Aorta (tissue), 5 donors: ENCODE data around the gene CAMSAP1. TPM values are rescaled to one million over a fixed set of nuclear protein-coding genes. Genes with fewer than 3 reads are reported as not detected.

Source experiments
- ATAC-seq: fragments of 200-7000 bp; cut with Tn5 transposase; one replicate; pipeline ENCODE4 v1.9.1; 2022; ENCODE audit warnings: moderate library complexity; ENCODE audit not compliant: low FRiP score
- DNase-seq, 2 donors: peaks; one replicate each; pipeline ENCODE4 v3.0.0-alpha.2; 2020
- H3K27ac ChIP-seq, 2 donors: one replicate each; pipeline ENCODE4 v1.5.1; 2013; ENCODE audit warnings: low read length in 2 of 2, mild to moderate bottlenecking in 2 of 2, moderate library complexity in 2 of 2, control low read depth in 1 of 2, inconsistent platforms in 1 of 2, low read depth in 1 of 2
- H3K27me3 ChIP-seq, 2 donors: one replicate each; pipeline ENCODE4 v1.6.1; 2013; ENCODE audit warnings: control low read depth in 1 of 2, low read length in 1 of 2, mild to moderate bottlenecking in 1 of 2, moderate library complexity in 1 of 2; ENCODE audit not compliant: insufficient read depth in 2 of 2, control insufficient read depth in 1 of 2
- H3K36me3 ChIP-seq, 2 donors: one replicate each; pipeline ENCODE4 v1.6.1; 2013; ENCODE audit warnings: control low read depth in 1 of 2, low read length in 1 of 2, mild to moderate bottlenecking in 1 of 2; ENCODE audit not compliant: insufficient read depth in 2 of 2, control insufficient read depth in 1 of 2
- H3K4me1 ChIP-seq, 2 donors: one replicate each; pipeline ENCODE4 v1.6.1; 2013; ENCODE audit warnings: low read length in 2 of 2, control low read depth in 1 of 2, mild to moderate bottlenecking in 1 of 2, moderate library complexity in 1 of 2; ENCODE audit not compliant: insufficient read depth in 2 of 2, control insufficient read depth in 1 of 2
- H3K4me3 ChIP-seq, 2 donors: one replicate each; pipeline ENCODE4 v1.5.1; 2013; ENCODE audit warnings: low read length in 2 of 2, control low read depth in 1 of 2, mild to moderate bottlenecking in 1 of 2
- H3K9me3 ChIP-seq: one replicate; pipeline ENCODE4 v1.6.1; 2013; ENCODE audit warnings: mild to moderate bottlenecking, low read length; ENCODE audit not compliant: control insufficient read depth
- WGBS, 2 donors: extraction: QIAGEN DNeasy Blood & Tissue Kit; methylation state at CpG; one replicate each; pipeline ENCODE4 v1.1.7; 2013; 5-methylcytosine and 5-hydroxymethylcytosine counted together
- intact Hi-C, 2 donors: fragments of 100-400 bp; cut with DNase I; formaldehyde crosslinking; loops; one replicate each; pipeline versions ENCODE4 v1.14.2 to v1.15.0; 2022
- polyA plus RNA-seq, 2 donors: library from polyadenylated mRNA; stranded (reverse); fragments of 200-250 nt; gene quantifications; one replicate each; pipeline ENCODE4 v1.2.3, GENCODE V29; 2013
- total RNA-seq, 2 donors: library from RNA; stranded (reverse); fragmentation: NEBNext Ultra II Directional; extraction: Animal tissue kit (Norgen Biotek cat#: 25700); gene quantifications; one replicate each; pipeline ENCODE4 v1.2.1, GENCODE V29; 2021
- donor health status: healthy with polysubstance abuse.
- donor health status: Bipolar disorder and iron deficiency.
- donor health status: DM: no; HTN: no; CAD: no.
- donor health status: DM: no; HTN: no; CAD: no.
- donor health status: DM: yes; HTN: yes; CAD: no.

CAMSAP1 gene
- total and polyA plus RNA-seq, 4 donors: 2.5 to 28.0 (median 15.8) TPM

DNA sequence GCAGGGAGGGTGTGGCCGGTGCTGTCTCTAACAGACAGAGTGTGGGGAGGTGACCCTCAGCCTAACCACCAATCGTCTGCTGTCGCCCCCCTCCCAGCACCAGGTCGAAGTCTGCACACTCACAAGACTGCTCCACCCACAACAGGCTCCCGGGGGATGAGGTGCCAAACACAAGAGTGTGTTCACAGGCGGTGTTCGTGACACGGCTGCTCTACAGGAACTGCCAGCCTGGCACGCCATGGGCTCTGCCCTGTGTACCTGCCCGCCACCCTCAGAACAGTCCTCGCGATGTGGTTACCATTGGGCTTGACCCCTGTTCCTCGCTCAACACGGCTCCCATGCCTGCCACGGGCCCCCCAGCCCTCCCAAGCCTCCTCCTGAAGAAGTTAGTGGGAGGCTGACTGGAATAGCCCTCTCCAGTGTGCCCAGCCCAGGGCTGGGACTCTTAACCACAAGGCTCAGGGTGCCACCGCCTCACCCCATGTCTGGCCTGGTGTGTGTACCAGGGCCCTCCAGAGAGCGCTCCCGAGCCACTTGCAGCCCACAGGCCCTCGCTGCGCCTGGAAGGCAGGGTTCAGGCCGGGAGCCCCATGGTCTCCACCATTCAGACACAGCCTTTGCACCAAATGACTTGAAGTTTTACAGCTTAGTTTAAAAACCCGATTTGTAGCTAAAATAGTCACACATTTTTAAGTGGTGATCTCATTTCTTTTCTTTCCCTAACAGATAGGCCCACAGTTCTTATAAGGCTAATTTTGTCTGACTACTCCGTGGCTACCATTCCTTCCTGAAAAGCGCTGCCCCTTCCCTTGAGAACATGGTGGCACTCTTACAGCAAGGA, 102.5 kb downstream of the CAMSAP1 start:
- Histone ChIP-seq H3K27me3 (no peaks in the 10 kb centered on the region), H3K9me3 (no peaks in the 10 kb centered on the region), H3K36me3 (no peaks in the 10 kb centered on the region), H3K4me1 (no peaks in the 10 kb centered on the region), H3K27ac (peak overlapping the region in 1 of 2 donors; percentile 4), H3K4me3 (no peak overlapping the region)
- intact Hi-C loops: no loop called here
- DNase-seq (peak in 1 of 2 donors; percentile 32), ATAC-seq (peak; percentile 15)
- WGBS, 2 donors: 61 to 64% methylated on average over 24 of the region's 24 CpGs

GRCh38 chr9:135803441-135803840, 103.9 kb downstream of the CAMSAP1 start:
- Histone ChIP-seq H3K9me3 (no peaks in the 10 kb centered on the region), H3K4me1 (no peaks in the 10 kb centered on the region), H3K36me3 (no peaks in the 10 kb centered on the region), H3K27ac (no peak overlapping the region), H3K27me3 (no peaks in the 10 kb centered on the region), H3K4me3 (no peak overlapping the region)
- no peak for ATAC-seq
- DNase-seq: no peak
- 96 to 97% methylated on average over 10 of the region's 10 CpGs for WGBS, 2 donors
- intact Hi-C loops: no loop called here

GRCh38 chr9:135802876-135803419, 104.4 kb downstream of the CAMSAP1 start:
- no peak overlapping the region for H3K27ac ChIP-seq
- 82 to 84% methylated on average over 18 of the region's 18 CpGs for WGBS, 2 donors
- no peaks in the 10 kb centered on the region for H3K4me1 ChIP-seq
- H3K9me3 ChIP-seq: no peaks in the 10 kb centered on the region
- DNase-seq: no peak
- no peaks in the 10 kb centered on the region for H3K27me3 ChIP-seq
- intact Hi-C loops: no loop called here
- H3K36me3 ChIP-seq: no peaks in the 10 kb centered on the region
- H3K4me3 ChIP-seq: no peak overlapping the region
- no peak for ATAC-seq

DNA sequence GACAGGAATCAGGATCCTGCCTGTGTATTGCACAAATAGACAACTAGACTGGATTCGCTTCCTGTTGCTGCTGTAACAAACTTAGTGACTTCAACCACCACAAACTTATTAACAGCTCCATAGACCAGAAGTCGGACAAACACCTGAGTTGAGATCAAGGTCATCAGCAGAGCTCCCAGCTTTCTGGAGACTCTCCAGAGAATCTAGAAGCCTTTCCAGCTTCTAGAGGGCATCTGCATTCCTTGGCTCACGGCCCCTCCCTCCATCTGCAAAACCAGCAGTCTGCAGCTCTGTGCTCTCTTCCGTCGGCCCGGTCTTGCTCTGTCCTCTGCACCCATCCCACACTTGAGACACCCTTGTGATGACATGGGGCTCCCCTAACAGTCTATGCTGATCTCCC, 106.3 kb downstream of the CAMSAP1 start:
- ATAC-seq: no peak
- no peaks in the 10 kb centered on the region for H3K4me1 ChIP-seq
- intact Hi-C loops: no loop called here

GRCh38 chr9:135799261-135799660, 108.1 kb downstream of the CAMSAP1 start:
- 95% methylated on average over 13 of the region's 13 CpGs for WGBS, 2 donors
- Histone ChIP-seq H3K9me3 (no peaks in the 10 kb centered on the region), H3K27ac (no peak overlapping the region), H3K36me3 (no peaks in the 10 kb centered on the region), H3K4me3 (no peak overlapping the region), H3K27me3 (no peaks in the 10 kb centered on the region), H3K4me1 (no peaks in the 10 kb centered on the region)
- intact Hi-C loops: no loop called here
- DNase-seq: no peak
- no peak for ATAC-seq

More for the DNA sequence above, 106.3 kb downstream of the CAMSAP1 start:
- no peaks in the 10 kb centered on the region for H3K9me3 ChIP-seq
- no peaks in the 10 kb centered on the region for H3K27me3 ChIP-seq
- H3K27ac ChIP-seq: no peak overlapping the region
- DNase-seq: no peak
- 94 to 96% methylated on average over 6 of the region's 6 CpGs for WGBS, 2 donors
- no peak overlapping the region for H3K4me3 ChIP-seq
- no peaks in the 10 kb centered on the region for H3K36me3 ChIP-seq

DNA sequence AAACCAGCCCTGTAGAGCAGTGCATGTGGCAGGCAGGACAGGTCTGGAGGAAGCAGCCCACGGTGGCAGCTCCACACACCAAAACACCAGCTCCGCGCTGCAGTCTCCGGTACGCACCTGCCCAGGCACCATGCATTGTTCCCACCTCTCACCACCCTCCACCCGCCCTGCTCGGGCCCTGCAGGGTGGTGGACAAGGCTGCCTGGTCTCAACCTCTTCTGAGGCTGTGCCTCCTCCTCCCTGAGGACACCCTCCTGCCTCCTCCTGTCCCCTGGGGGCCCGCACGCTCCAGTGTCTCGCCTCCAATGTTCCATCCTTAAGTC, 109.1 kb downstream of the CAMSAP1 start:
- intact Hi-C loops: no loop called here
- WGBS, 2 donors: 47 to 59% methylated on average over 10 of the region's 10 CpGs
- Histone ChIP-seq H3K27ac (no peak overlapping the region), H3K27me3 (no peaks in the 10 kb centered on the region), H3K4me3 (no peak overlapping the region), H3K9me3 (no peaks in the 10 kb centered on the region), H3K36me3 (no peaks in the 10 kb centered on the region), H3K4me1 (no peaks in the 10 kb centered on the region)
- no peak for DNase-seq
- no peak for ATAC-seq

GRCh38 chr9:135797507-135798262, 109.7 kb downstream of the CAMSAP1 start:
- Histone ChIP-seq H3K27me3 (no peaks in the 10 kb centered on the region), H3K4me3 (no peak overlapping the region), H3K9me3 (no peaks in the 10 kb centered on the region), H3K36me3 (no peaks in the 10 kb centered on the region), H3K4me1 (no peaks in the 10 kb centered on the region), H3K27ac (no peak overlapping the region)
- ATAC-seq: peak; percentile 51
- intact Hi-C loops: no loop called here
- WGBS, 2 donors: 19% methylated on average over 24 of the region's 24 CpGs
- no peak for DNase-seq

GRCh38 chr9:135796784-135797485, 110.4 kb downstream of the CAMSAP1 start:
- H3K9me3 ChIP-seq: no peaks in the 10 kb centered on the region
- intact Hi-C loops: no loop called here
- no peak for ATAC-seq
- no peaks in the 10 kb centered on the region for H3K27me3 ChIP-seq
- H3K27ac ChIP-seq: no peak overlapping the region
- 49 to 54% methylated on average over 22 of the region's 22 CpGs for WGBS, 2 donors
- no peak for DNase-seq
- H3K36me3 ChIP-seq: no peaks in the 10 kb centered on the region
- H3K4me3 ChIP-seq: no peak overlapping the region
- no peaks in the 10 kb centered on the region for H3K4me1 ChIP-seq
